C4-2B (cell line): Measurements from ENCODE around the gene ZDHHC1.

Source experiments
- CTCF ChIP-seq: fragments of 450-650 bp; conservative IDR thresholded peaks from 2 replicates; pipeline ENCODE4 v1.5.1; 2017; ENCODE audit warnings: mild to moderate bottlenecking
- ZFX ChIP-seq: fragments of 450-650 bp; IDR thresholded peaks from 2 replicates; pipeline ENCODE4 v1.6.1; 2017

DNA sequence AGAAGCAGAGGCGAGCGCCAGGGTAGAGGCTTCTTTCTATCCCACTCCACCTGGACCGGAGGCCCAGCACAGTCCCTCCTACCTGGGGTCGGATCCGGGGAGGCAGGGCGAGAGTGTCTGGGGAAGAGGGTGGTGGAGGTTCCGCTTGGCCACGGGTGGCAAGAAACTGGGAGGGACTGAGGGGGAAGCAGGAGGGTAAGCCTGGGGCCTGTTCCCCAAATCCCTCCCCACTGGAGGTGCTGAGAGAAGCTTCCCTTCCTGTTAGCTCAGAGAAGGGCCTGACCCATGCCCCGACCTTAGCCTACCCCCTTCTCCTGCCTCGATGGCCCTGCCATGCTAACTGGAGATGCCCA lies 21.2 kb downstream of the ZDHHC1 start:
- no peak for TF ChIP-seq CTCF
- no peak for TF ChIP-seq ZFX
